ENCODE results near the gene EN1.

DNA sequence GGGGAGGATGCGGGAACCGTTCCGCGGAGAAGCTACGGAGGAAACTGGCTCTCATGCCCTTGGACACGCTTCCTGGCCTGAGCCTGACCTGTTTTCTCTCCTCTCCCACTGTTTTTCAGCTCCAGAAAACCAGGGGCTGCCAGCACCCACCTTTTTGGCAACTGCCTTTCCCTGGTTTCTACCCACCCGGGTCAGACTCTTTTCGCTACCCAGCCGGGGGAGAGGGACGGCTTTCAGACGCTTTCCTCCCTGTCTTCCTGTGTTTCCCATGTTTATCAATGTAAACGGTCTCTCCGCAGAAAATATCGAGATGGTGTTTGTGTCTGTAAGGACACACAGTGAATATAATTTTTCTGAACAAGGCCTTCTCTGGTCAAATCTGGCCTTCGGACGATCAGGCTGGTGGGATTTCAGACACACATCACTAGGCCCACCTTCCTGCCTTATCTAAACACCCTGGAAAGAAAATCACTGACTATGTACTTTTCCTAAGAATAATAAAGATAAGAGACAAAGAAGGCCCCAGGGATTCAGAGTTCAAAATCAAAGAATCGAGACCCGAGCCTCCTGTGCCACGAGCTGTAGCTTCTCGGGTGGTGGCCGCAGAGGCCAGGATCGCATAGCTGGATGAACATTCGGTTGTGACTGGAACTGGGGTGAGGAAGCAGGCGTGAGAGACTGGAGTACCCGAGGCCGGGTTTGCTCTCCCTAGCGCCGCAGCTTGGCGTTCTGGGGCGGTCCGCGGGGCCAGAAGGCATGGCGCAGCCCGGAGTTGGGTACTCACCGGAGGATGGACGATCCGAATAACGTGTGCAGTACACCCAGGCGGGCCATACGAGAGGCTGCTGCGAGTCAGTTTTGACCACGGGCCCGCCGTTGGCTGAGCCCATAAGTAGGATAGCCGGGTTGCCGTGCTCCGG, 1.7 kb downstream of the EN1 start:
- TF ChIP-seq, protein P1, sequence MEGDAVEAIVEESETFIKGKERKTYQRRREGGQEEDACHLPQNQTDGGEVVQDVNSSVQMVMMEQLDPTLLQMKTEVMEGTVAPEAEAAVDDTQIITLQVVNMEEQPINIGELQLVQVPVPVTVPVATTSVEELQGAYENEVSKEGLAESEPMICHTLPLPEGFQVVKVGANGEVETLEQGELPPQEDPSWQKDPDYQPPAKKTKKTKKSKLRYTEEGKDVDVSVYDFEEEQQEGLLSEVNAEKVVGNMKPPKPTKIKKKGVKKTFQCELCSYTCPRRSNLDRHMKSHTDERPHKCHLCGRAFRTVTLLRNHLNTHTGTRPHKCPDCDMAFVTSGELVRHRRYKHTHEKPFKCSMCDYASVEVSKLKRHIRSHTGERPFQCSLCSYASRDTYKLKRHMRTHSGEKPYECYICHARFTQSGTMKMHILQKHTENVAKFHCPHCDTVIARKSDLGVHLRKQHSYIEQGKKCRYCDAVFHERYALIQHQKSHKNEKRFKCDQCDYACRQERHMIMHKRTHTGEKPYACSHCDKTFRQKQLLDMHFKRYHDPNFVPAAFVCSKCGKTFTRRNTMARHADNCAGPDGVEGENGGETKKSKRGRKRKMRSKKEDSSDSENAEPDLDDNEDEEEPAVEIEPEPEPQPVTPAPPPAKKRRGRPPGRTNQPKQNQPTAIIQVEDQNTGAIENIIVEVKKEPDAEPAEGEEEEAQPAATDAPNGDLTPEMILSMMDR (conservative IDR thresholded peaks at IDR 0.05; ENCODE audit: low read length): no peak
- no peak for TF ChIP-seq EZH2phosphoT487 (IDR thresholded peaks at IDR 0.05; ENCODE audit: borderline replicate concordance, low read depth, low read length)

Measured in OCI-LY7 (cell line).